CD4-positive, alpha-beta T cell (primary cell): ENCODE data around the gene RASA1. TPM values are rescaled to one million over a fixed set of nuclear protein-coding genes. Genes with fewer than 3 reads are reported as not detected.

Experiments used
- ATAC-seq: fragments of 200-7000 bp; cut with Tn5 transposase; one replicate; pipeline ENCODE4 v1.10.0; 2022; ENCODE audit warnings: mild to moderate bottlenecking; ENCODE audit not compliant: poor library complexity
- CTCF ChIA-PET: fragments of 350-600 bp; sonication (Branson Sonifier 250); formaldehyde crosslinking; loops from one replicate; lab custom pipeline; 2021; ENCODE audit warnings: antibody characterized with exemption, inconsistent platforms; lab: Charles Lee
- POLR2A ChIA-PET: fragments of 350-600 bp; sonication (Branson Sonifier 250); formaldehyde crosslinking; loops from one replicate; lab custom pipeline; 2021; ENCODE audit warnings: antibody characterized with exemption, inconsistent platforms; lab: Charles Lee
- DNase-seq, 14 experiments: peaks; one replicate each; pipeline ENCODE4 v3.0.0-alpha.2; 2013 to 2020; ENCODE audit warnings: mixed read lengths in 2 of 14
- H3K27ac ChIP-seq, 2 donors: one replicate each; pipeline versions ENCODE4 v1.5.1 to v1.7.0; 2013; ENCODE audit warnings: low read length in 2 of 2, low read depth in 1 of 2, mild to moderate bottlenecking in 1 of 2
- H3K27me3 ChIP-seq, 2 experiments: 1 replicate in 1 of 2; 2 replicates in 1 of 2; pipeline versions ENCODE4 v1.6.1 to v1.7.0; 2013; ENCODE audit warnings: low read length in 2 of 2, control low read depth in 1 of 2, mild to moderate bottlenecking in 1 of 2, moderate library complexity in 1 of 2; ENCODE audit not compliant: insufficient read depth in 2 of 2, control insufficient read depth in 1 of 2
- H3K36me3 ChIP-seq: one replicate; pipeline ENCODE4 v1.6.1; 2013; ENCODE audit warnings: low read length, control low read depth; ENCODE audit not compliant: insufficient read depth
- H3K4me1 ChIP-seq: one replicate; pipeline ENCODE4 v1.6.1; 2013; ENCODE audit warnings: low read length, control low read depth; ENCODE audit not compliant: insufficient read depth
- H3K4me3 ChIP-seq: one replicate; pipeline ENCODE4 v1.5.1; 2013; ENCODE audit warnings: mild to moderate bottlenecking, low read length, moderate library complexity
- H3K9me3 ChIP-seq, 2 experiments: 1 replicate in 1 of 2; 2 replicates in 1 of 2; pipeline versions ENCODE4 v1.6.1 to v1.7.0; 2013; ENCODE audit warnings: low read length in 2 of 2, mild to moderate bottlenecking in 2 of 2, control low read depth in 1 of 2, moderate library complexity in 1 of 2; ENCODE audit not compliant: control insufficient read depth in 1 of 2, insufficient read depth in 1 of 2
- H3K27ac Mint-ChIP-seq: one replicate; pipeline ENCODE4 v1.8.0; 2020; ENCODE audit warnings: mixed read lengths
- H3K27me3 Mint-ChIP-seq: one replicate; pipeline ENCODE4 v1.8.0; 2021; ENCODE audit warnings: mixed read lengths
- H3K36me3 Mint-ChIP-seq: one replicate; pipeline ENCODE4 v1.8.0; 2021; ENCODE audit warnings: low read depth, mixed read lengths
- H3K4me1 Mint-ChIP-seq: one replicate; pipeline ENCODE4 v1.8.0; 2021; ENCODE audit warnings: low read depth, mixed read lengths
- H3K4me3 Mint-ChIP-seq: one replicate; pipeline ENCODE4 v1.8.0; 2020; ENCODE audit warnings: mild to moderate bottlenecking, mixed read lengths
- H3K9me3 Mint-ChIP-seq: one replicate; pipeline ENCODE4 v1.8.0; 2020; ENCODE audit warnings: mixed read lengths
- intact Hi-C, 2 experiments: fragments of 100-400 bp; cut with DNase I in 1 of 2; cut with micrococcal nuclease in 1 of 2; formaldehyde crosslinking; loops; one replicate each; pipeline versions ENCODE4 v1.15.1 to v1.9.0; 2023 to 2025; cut with DNase I, micrococcal nuclease
- total RNA-seq, 174 experiments: library from RNA in 2 of 174; stranded (reverse) in 2 of 174; gene quantifications; one replicate each; pipeline ENCODE4 v1.2.3 and lab custom pipeline; 2021 to 2026
- TF ChIP-seq, protein P1 (sequence below): fragments of 200-600 bp; IDR thresholded peaks from one replicate; pipeline ENCODE4 v1.8.0; 2022; ENCODE audit warnings: antibody characterized with exemption, mild to moderate bottlenecking

Gene RASA1
- total RNA-seq, 2 experiments from 2014 or later = 15.1 to 15.4 TPM

GRCh38 chr5:87418506-87418905 lies 150.8 kb downstream of the RASA1 start:
- ATAC-seq (no peak), DNase-seq (no peak)
- Mint-ChIP-seq H3K36me3 (no peaks in the 10 kb centered on the region), H3K27me3 (no peaks in the 10 kb centered on the region), H3K9me3 (no peaks in the 10 kb centered on the region), H3K27ac (no peak overlapping the region), H3K4me1 (peaks cover under 1% of the 10 kb centered on the region), H3K4me3 (no peak overlapping the region)
- intact Hi-C loops = no loop called here
- H3K4me3 ChIP-seq = no peak overlapping the region
- H3K4me1 ChIP-seq = no peaks in the 10 kb centered on the region
- ChIA-PET POLR2A (no interaction called here), CTCF (no interaction called here)
- no peaks in the 10 kb centered on the region for H3K9me3 ChIP-seq
- no peaks in the 10 kb centered on the region for H3K36me3 ChIP-seq
- no peaks in the 10 kb centered on the region for H3K27me3 ChIP-seq
- no peak overlapping the region for H3K27ac ChIP-seq
- TF ChIP-seq, protein P1, sequence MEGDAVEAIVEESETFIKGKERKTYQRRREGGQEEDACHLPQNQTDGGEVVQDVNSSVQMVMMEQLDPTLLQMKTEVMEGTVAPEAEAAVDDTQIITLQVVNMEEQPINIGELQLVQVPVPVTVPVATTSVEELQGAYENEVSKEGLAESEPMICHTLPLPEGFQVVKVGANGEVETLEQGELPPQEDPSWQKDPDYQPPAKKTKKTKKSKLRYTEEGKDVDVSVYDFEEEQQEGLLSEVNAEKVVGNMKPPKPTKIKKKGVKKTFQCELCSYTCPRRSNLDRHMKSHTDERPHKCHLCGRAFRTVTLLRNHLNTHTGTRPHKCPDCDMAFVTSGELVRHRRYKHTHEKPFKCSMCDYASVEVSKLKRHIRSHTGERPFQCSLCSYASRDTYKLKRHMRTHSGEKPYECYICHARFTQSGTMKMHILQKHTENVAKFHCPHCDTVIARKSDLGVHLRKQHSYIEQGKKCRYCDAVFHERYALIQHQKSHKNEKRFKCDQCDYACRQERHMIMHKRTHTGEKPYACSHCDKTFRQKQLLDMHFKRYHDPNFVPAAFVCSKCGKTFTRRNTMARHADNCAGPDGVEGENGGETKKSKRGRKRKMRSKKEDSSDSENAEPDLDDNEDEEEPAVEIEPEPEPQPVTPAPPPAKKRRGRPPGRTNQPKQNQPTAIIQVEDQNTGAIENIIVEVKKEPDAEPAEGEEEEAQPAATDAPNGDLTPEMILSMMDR = no peak

GRCh38 chr5:87421307-87421706 lies 153.6 kb downstream of the RASA1 start:
- Mint-ChIP-seq H3K27me3 (no peaks in the 10 kb centered on the region), H3K9me3 (no peaks in the 10 kb centered on the region), H3K4me3 (no peak overlapping the region), H3K4me1 (no peaks in the 10 kb centered on the region), H3K27ac (no peak overlapping the region), H3K36me3 (no peaks in the 10 kb centered on the region)
- Histone ChIP-seq H3K27ac (no peak overlapping the region), H3K27me3 (no peaks in the 10 kb centered on the region), H3K4me1 (no peaks in the 10 kb centered on the region), H3K4me3 (no peak overlapping the region), H3K36me3 (no peaks in the 10 kb centered on the region), H3K9me3 (no peaks in the 10 kb centered on the region)
- intact Hi-C loops = loop anchor here in 1 of 2 experiments (10.0 kb wide), 1 partner anchor 1273 kb away; no protein-coding TSS in a partner anchor
- DNase-seq = no peak
- ChIA-PET POLR2A (no interaction called here), CTCF (no interaction called here)
- no peak for ATAC-seq
- TF ChIP-seq, protein P1 = no peak

DNA sequence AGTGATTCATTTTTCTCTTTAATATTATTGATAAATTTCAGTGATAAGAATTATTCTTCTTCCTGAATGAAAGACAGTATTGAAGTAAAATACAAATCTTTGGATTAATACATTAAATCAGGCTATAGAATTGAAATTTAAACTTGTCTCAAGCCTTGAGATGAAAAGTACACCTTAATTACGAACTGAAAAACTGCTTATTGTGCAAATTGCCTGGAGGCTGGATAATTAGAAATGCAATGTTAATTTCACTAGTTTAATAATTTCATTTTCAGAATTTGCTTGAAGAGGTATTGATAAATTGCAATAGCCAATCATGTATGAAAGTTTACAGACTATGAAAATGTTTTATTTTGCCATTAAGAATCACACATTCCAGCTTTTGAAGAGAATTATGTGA lies 156.1 kb downstream of the RASA1 start:
- Histone ChIP-seq H3K4me3 (no peak overlapping the region), H3K27ac (no peak overlapping the region), H3K4me1 (no peaks in the 10 kb centered on the region), H3K9me3 (no peaks in the 10 kb centered on the region), H3K36me3 (no peaks in the 10 kb centered on the region), H3K27me3 (no peaks in the 10 kb centered on the region)
- Mint-ChIP-seq H3K9me3 (no peaks in the 10 kb centered on the region), H3K36me3 (no peaks in the 10 kb centered on the region), H3K27me3 (no peaks in the 10 kb centered on the region), H3K27ac (no peak overlapping the region), H3K4me1 (no peaks in the 10 kb centered on the region), H3K4me3 (no peak overlapping the region)
- ATAC-seq (no peak), DNase-seq (no peak)
- POLR2A ChIA-PET = no interaction called here
- TF ChIP-seq, protein P1 = no peak
- CTCF ChIA-PET = no interaction called here
- intact Hi-C loops = loop anchor here in 1 of 2 experiments (10.0 kb wide), 1 partner anchor 1271 kb away; no protein-coding TSS in a partner anchor
